WTC11 (cell line): ENCODE data around the gene S100A13. TPM values are rescaled to one million over a fixed set of nuclear protein-coding genes. Genes with fewer than 3 reads are reported as not detected.

Source experiments
- ATAC-seq: fragments of 200-7000 bp; cut with Tn5 transposase; 2 replicates; pipeline ENCODE4 v1.10.0; 2021; ENCODE audit warnings: mild to moderate bottlenecking, moderate library complexity
- CTCF ChIA-PET: fragments of 300-600 bp; sonication (Branson Sonifier 250); formaldehyde crosslinking; loops from one replicate; lab custom pipeline; 2021; ENCODE audit warnings: antibody characterized with exemption; lab: Charles Lee
- POLR2A ChIA-PET: fragments of 350-600 bp; sonication (Branson Sonifier 250); formaldehyde crosslinking; loops from one replicate; lab custom pipeline; 2021; ENCODE audit warnings: antibody characterized with exemption; lab: Charles Lee
- DNase-seq: peaks from one replicate; pipeline ENCODE4 v3.0.0; 2021; ENCODE audit warnings: low spot score
- H3K27ac Mint-ChIP-seq: 2 replicates; pipeline ENCODE4 v1.8.0; 2021; ENCODE audit warnings: mixed read lengths
- H3K27me3 Mint-ChIP-seq: 2 replicates; pipeline ENCODE4 v1.8.0; 2021; ENCODE audit warnings: low read depth, mild to moderate bottlenecking, moderate library complexity, mixed read lengths
- H3K36me3 Mint-ChIP-seq: 2 replicates; pipeline ENCODE4 v1.8.0; 2021; ENCODE audit warnings: mixed read lengths
- H3K4me1 Mint-ChIP-seq: 2 replicates; pipeline ENCODE4 v1.8.0; 2022; ENCODE audit warnings: mixed read lengths
- H3K4me3 Mint-ChIP-seq: 2 replicates; pipeline ENCODE4 v1.8.0; 2021; ENCODE audit warnings: mild to moderate bottlenecking, moderate library complexity, mixed read lengths
- H3K9me3 Mint-ChIP-seq: 2 replicates; pipeline ENCODE4 v1.8.0; 2021; ENCODE audit warnings: mixed read lengths
- CBFB ChIP-seq: sonication (generic); formaldehyde crosslinking; IDR thresholded peaks from 2 replicates; pipeline ENCODE4 v1.8.1; 2022; ENCODE audit warnings: mild to moderate bottlenecking, low read depth, missing genetic modification reagents
- CTCF ChIP-seq: fragments of 200-600 bp; IDR thresholded peaks from 2 replicates; pipeline ENCODE4 v1.8.0; 2022; ENCODE audit warnings: antibody characterized with exemption
- ETV6 ChIP-seq: sonication (generic); formaldehyde crosslinking; IDR thresholded peaks from 2 replicates; pipeline ENCODE4 v1.8.1; 2022; ENCODE audit warnings: mild to moderate bottlenecking, missing genetic modification reagents
- IRF2 ChIP-seq: sonication (generic); formaldehyde crosslinking; IDR thresholded peaks from 2 replicates; pipeline ENCODE4 v1.8.0; 2022; ENCODE audit warnings: low read depth, missing genetic modification reagents, borderline replicate concordance
- JUN ChIP-seq: sonication (generic); formaldehyde crosslinking; IDR thresholded peaks from 2 replicates; pipeline ENCODE4 v1.8.0; 2023; ENCODE audit warnings: mild to moderate bottlenecking, missing genetic modification reagents
- NR1H2 ChIP-seq: sonication (generic); formaldehyde crosslinking; IDR thresholded peaks from 2 replicates; pipeline ENCODE4 v1.9.0; 2021; ENCODE audit warnings: mild to moderate bottlenecking, moderate library complexity, missing genetic modification reagents
- NR3C1 ChIP-seq: sonication (generic); formaldehyde crosslinking; conservative IDR thresholded peaks from 2 replicates; pipeline ENCODE4 v1.8.1; 2023; ENCODE audit warnings: low read depth, mild to moderate bottlenecking, missing genetic modification reagents
- PRRX2 ChIP-seq: fragments of 250-450 bp; sonication (Bioruptor Pico); IDR thresholded peaks from 2 replicates; pipeline ENCODE4 v1.8.0; 2021; ENCODE audit warnings: mild to moderate bottlenecking
- SMAD3 ChIP-seq: sonication (generic); formaldehyde crosslinking; IDR thresholded peaks from 2 replicates; pipeline ENCODE4 v1.8.0; 2022; ENCODE audit warnings: missing genetic modification reagents, mild to moderate bottlenecking, borderline replicate concordance
- SP1 ChIP-seq: sonication (generic); formaldehyde crosslinking; conservative IDR thresholded peaks from 2 replicates; pipeline ENCODE4 v1.8.1; 2022; ENCODE audit warnings: missing genetic modification reagents
- TCF7 ChIP-seq: sonication (generic); formaldehyde crosslinking; IDR thresholded peaks from 2 replicates; pipeline ENCODE4 v1.8.0; 2022; ENCODE audit warnings: mild to moderate bottlenecking, low read depth, missing genetic modification reagents, moderate library complexity
- TEAD1 ChIP-seq: sonication (generic); formaldehyde crosslinking; IDR thresholded peaks from 2 replicates; pipeline ENCODE4 v1.8.0; 2022; ENCODE audit warnings: mild to moderate bottlenecking, missing genetic modification reagents
- ZBTB43 ChIP-seq: sonication (generic); formaldehyde crosslinking; IDR thresholded peaks from 2 replicates; pipeline ENCODE4 v1.8.1; 2023; ENCODE audit warnings: mild to moderate bottlenecking, missing genetic modification reagents
- ZNF219 ChIP-seq: sonication (generic); formaldehyde crosslinking; IDR thresholded peaks from 2 replicates; pipeline ENCODE4 v1.8.0; 2023; ENCODE audit warnings: missing genetic modification reagents, mild to moderate bottlenecking, borderline replicate concordance
- ZNF317 ChIP-seq: sonication (generic); formaldehyde crosslinking; IDR thresholded peaks from 2 replicates; pipeline ENCODE4 v1.8.1; 2023; ENCODE audit warnings: low read depth, mild to moderate bottlenecking, moderate library complexity, missing genetic modification reagents, borderline replicate concordance
- total RNA-seq: library from RNA; stranded (reverse); gene quantifications from 3 replicates; pipeline ENCODE4 v1.2.3, GENCODE V29; 2021
- TF ChIP-seq, protein P1 (sequence below): sonication (generic); formaldehyde crosslinking; conservative IDR thresholded peaks from 2 replicates; pipeline ENCODE4 v1.8.1; 2022; ENCODE audit warnings: mild to moderate bottlenecking, missing genetic modification reagents
- TF ChIP-seq, protein P2 (sequence below): sonication (generic); formaldehyde crosslinking; IDR thresholded peaks from 2 replicates; pipeline ENCODE4 v1.8.0; 2022; ENCODE audit warnings: mild to moderate bottlenecking, missing genetic modification reagents
- TF ChIP-seq, protein P3 (sequence below): sonication (generic); formaldehyde crosslinking; IDR thresholded peaks from 2 replicates; pipeline ENCODE4 v1.8.1; 2022; ENCODE audit warnings: mild to moderate bottlenecking, moderate library complexity, missing genetic modification reagents
- TF ChIP-seq, protein P4 (sequence below): sonication (generic); formaldehyde crosslinking; IDR thresholded peaks from 2 replicates; pipeline ENCODE4 v1.8.0; 2023; ENCODE audit warnings: missing genetic modification reagents, mild to moderate bottlenecking, borderline replicate concordance

S100A13 gene
- total RNA-seq, 1 experiment from 2014 or later = 68.4 TPM

DNA sequence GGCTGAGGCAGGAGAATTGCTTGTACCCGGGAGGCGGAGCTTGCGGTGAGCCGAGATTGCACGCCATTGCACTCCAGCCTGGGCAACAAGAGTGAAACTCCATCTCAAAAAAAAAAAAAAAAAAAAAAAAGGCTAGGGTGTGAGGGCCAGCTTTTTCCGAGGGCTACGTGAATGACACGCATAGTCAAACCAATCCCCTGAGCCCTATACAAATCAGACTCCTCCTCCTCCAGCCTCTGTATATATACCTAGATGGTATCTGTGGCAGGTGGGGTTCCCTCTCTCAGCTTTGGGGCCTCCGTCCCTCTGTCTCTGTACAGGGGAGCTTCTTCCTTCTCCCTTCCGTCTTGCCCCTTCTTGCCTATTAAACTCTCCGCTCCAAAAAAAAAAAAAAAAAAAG is 21.1 kb downstream of the S100A13 start:
- Mint-ChIP-seq H3K27ac (no peak overlapping the region), H3K27me3 (no peaks in the 10 kb centered on the region; the same call in 1 of the 2 replicates), H3K4me1 (peaks cover 41% of the 10 kb centered on the region), H3K4me3 (no peak overlapping the region), H3K9me3 (no peaks in the 10 kb centered on the region), H3K36me3 (no peaks in the 10 kb centered on the region; the same call in 1 of the 2 replicates)
- CTCF ChIA-PET = interaction anchor here (0.6 to 14.4 kb wide), 4 partner anchors 22 to 212 kb away, joined by 3 to 230 read pairs (median 4); partner anchors contain the start of genes S100A1 and S100A13
- DNase-seq (no peak), ATAC-seq (no peak)
- POLR2A ChIA-PET = interaction anchor here (0.6 to 2.6 kb wide), 4 partner anchors 28 to 67 kb away, joined by 3 to 7 read pairs (median 5); partner anchors contain the start of gene CHTOP
- no peak for TF ChIP-seq ETV6 (CRISPR knock-in tag)
- no peak for TF ChIP-seq CTCF
- TF ChIP-seq ZNF219 (CRISPR knock-in tag) = no peak
- TF ChIP-seq SP1 = no peak
- TF ChIP-seq, protein P1, sequence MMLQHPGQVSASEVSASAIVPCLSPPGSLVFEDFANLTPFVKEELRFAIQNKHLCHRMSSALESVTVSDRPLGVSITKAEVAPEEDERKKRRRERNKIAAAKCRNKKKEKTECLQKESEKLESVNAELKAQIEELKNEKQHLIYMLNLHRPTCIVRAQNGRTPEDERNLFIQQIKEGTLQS (CRISPR knock-in tag) = no peak
- TF ChIP-seq NR3C1 (CRISPR knock-in tag) = no peak

DNA sequence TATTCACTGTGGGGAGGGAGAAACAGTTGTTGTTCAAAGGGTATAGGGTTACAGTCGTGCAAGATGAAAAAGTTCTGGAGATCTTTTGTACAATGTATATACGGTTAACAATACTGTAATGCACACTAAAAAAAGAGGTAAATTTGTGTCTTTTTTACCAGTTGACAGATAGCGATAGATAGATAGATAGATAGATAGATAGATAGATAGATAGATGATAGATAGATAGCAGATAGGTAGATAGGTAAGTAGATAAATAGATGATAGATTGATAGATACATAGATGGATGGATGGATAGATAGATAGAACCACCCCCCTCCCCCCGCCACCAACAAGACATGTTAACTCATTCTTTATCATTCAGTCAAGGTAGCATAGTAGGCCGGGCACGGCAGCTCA is 24.6 kb downstream of the S100A13 start:
- ChIA-PET POLR2A (no interaction called here), CTCF (interaction anchor here (3.2 kb wide), 1 partner anchor 25 kb away, joined by 13 read pairs; the partner anchor contains the start of gene S100A13)
- DNase-seq (no peak), ATAC-seq (no peak)
- no peak overlapping the region for H3K27ac Mint-ChIP-seq
- no peaks in the 10 kb centered on the region; the same call in 1 of the 2 replicates for H3K36me3 Mint-ChIP-seq
- peaks cover 38% of the 10 kb centered on the region for H3K4me1 Mint-ChIP-seq
- no peaks in the 10 kb centered on the region; the same call in 1 of the 2 replicates for H3K27me3 Mint-ChIP-seq
- H3K9me3 Mint-ChIP-seq = no peaks in the 10 kb centered on the region
- no peak overlapping the region for H3K4me3 Mint-ChIP-seq
- TF ChIP-seq TEAD1 (CRISPR knock-in tag) (no peak), CBFB (CRISPR knock-in tag) (no peak), TCF7 (no peak), ETV6 (CRISPR knock-in tag) (no peak), PRRX2 (no peak), CTCF (no peak), ZBTB43 (CRISPR knock-in tag) (no peak), IRF2 (CRISPR knock-in tag) (no peak), NR3C1 (CRISPR knock-in tag) (no peak), SMAD3 (CRISPR knock-in tag) (no peak), JUN (no peak), NR1H2 (no peak), ZNF317 (CRISPR knock-in tag) (no peak)
- TF ChIP-seq, protein P2, sequence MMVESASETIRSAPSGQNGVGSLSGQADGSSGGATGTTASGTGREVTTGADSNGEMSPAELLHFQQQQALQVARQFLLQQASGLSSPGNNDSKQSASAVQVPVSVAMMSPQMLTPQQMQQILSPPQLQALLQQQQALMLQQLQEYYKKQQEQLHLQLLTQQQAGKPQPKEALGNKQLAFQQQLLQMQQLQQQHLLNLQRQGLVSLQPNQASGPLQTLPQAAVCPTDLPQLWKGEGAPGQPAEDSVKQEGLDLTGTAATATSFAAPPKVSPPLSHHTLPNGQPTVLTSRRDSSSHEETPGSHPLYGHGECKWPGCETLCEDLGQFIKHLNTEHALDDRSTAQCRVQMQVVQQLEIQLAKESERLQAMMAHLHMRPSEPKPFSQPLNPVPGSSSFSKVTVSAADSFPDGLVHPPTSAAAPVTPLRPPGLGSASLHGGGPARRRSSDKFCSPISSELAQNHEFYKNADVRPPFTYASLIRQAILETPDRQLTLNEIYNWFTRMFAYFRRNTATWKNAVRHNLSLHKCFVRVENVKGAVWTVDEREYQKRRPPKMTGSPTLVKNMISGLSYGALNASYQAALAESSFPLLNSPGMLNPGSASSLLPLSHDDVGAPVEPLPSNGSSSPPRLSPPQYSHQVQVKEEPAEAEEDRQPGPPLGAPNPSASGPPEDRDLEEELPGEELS (CRISPR knock-in tag) = no peak
- TF ChIP-seq, protein P1 (CRISPR knock-in tag) = no peak
- TF ChIP-seq, protein P3, sequence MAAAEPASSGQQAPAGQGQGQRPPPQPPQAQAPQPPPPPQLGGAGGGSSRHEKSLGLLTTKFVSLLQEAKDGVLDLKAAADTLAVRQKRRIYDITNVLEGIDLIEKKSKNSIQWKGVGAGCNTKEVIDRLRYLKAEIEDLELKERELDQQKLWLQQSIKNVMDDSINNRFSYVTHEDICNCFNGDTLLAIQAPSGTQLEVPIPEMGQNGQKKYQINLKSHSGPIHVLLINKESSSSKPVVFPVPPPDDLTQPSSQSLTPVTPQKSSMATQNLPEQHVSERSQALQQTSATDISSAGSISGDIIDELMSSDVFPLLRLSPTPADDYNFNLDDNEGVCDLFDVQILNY (CRISPR knock-in tag) = no peak
- TF ChIP-seq, protein P4, sequence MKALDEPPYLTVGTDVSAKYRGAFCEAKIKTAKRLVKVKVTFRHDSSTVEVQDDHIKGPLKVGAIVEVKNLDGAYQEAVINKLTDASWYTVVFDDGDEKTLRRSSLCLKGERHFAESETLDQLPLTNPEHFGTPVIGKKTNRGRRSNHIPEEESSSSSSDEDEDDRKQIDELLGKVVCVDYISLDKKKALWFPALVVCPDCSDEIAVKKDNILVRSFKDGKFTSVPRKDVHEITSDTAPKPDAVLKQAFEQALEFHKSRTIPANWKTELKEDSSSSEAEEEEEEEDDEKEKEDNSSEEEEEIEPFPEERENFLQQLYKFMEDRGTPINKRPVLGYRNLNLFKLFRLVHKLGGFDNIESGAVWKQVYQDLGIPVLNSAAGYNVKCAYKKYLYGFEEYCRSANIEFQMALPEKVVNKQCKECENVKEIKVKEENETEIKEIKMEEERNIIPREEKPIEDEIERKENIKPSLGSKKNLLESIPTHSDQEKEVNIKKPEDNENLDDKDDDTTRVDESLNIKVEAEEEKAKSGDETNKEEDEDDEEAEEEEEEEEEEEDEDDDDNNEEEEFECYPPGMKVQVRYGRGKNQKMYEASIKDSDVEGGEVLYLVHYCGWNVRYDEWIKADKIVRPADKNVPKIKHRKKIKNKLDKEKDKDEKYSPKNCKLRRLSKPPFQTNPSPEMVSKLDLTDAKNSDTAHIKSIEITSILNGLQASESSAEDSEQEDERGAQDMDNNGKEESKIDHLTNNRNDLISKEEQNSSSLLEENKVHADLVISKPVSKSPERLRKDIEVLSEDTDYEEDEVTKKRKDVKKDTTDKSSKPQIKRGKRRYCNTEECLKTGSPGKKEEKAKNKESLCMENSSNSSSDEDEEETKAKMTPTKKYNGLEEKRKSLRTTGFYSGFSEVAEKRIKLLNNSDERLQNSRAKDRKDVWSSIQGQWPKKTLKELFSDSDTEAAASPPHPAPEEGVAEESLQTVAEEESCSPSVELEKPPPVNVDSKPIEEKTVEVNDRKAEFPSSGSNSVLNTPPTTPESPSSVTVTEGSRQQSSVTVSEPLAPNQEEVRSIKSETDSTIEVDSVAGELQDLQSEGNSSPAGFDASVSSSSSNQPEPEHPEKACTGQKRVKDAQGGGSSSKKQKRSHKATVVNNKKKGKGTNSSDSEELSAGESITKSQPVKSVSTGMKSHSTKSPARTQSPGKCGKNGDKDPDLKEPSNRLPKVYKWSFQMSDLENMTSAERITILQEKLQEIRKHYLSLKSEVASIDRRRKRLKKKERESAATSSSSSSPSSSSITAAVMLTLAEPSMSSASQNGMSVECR = no peak
